ENCODE data around the gene SYT13.

SYT13 gene, protein sequence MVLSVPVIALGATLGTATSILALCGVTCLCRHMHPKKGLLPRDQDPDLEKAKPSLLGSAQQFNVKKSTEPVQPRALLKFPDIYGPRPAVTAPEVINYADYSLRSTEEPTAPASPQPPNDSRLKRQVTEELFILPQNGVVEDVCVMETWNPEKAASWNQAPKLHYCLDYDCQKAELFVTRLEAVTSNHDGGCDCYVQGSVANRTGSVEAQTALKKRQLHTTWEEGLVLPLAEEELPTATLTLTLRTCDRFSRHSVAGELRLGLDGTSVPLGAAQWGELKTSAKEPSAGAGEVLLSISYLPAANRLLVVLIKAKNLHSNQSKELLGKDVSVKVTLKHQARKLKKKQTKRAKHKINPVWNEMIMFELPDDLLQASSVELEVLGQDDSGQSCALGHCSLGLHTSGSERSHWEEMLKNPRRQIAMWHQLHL

DNA sequence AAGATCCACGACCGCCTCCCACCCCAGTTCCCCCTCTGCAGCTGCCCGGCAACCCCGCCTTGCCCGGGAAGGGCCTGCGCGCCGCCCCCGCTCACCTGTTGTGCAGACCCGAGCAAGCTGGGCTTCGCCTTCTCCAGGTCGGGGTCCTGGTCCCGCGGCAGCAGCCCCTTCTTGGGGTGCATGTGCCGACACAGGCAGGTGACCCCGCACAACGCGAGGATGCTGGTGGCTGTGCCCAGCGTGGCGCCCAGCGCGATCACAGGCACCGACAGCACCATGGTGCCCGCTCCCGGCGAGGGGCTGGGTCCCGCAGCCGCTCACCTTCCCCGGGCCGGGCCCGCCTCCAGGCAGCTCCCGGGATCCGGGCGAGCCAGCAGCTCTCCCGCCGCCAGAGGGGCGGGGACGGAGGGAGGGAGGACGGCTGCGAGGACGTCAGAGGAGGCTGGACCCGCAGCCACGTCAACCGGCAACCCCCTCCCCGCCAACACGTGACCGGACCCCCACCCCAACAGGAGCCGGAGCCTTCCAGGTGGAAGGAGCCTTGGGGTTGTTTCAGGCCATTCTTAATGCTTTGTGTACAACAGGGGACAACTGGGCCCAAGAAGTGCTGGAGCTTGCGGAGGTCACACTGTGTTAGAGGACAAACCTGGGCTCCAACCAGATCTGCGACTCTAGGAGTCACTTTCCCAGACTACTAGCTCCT is at the start of gene SYT13:
SYT13 (minus strand) TSS at position 412 of the 703 bp plus-strand sequence; CDS start at position 278, 134 bp downstream.
- no peak for TF ChIP-seq CTCF (conservative IDR thresholded peaks at IDR 0.05; ENCODE audit: control insufficient read depth, insufficient read depth, low read depth, low read length)
- DNase-seq (ENCODE audit: low read depth): no peak
- no peak within 1 kb of the TSS for H3K4me3 ChIP-seq (ENCODE audit: control insufficient read depth, low read depth, low read length)

GRCh38 chr11:45335434-45335833 is 49.3 kb upstream of the SYT13 start:
- no peak for DNase-seq (ENCODE audit: low read depth)
- no peak overlapping the region for H3K4me3 ChIP-seq (ENCODE audit: control insufficient read depth, low read depth, low read length)
- no peak for TF ChIP-seq CTCF (conservative IDR thresholded peaks at IDR 0.05; ENCODE audit: control insufficient read depth, insufficient read depth, low read depth, low read length)

DNA sequence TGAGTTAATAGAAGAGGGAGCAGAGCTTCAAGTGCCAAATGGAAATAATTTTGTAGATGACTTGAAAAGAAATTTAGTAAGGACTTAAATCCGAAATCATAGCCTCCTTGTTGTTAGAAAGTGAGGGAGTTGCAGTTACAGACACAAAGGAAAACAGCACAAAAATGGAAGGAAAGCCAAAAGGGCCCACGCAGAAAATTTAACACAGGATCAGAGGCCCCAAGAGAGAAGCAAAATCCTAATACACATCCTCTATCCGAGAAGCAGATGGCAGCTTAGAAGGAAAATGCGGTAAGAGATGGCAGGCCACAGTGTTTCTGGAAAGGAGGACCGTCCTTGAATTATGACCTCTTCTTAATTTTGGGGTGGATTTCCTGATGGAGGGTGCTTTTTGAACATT is 48.7 kb upstream of the SYT13 start:
- no peak for TF ChIP-seq CTCF (conservative IDR thresholded peaks at IDR 0.05; ENCODE audit: control insufficient read depth, insufficient read depth, low read depth, low read length)
- no peak for DNase-seq (ENCODE audit: low read depth)
- H3K4me3 ChIP-seq (ENCODE audit: control insufficient read depth, low read depth, low read length): no peak overlapping the region

GRCh38 chr11:45334410-45334809 is 48.3 kb upstream of the SYT13 start:
- no peak for DNase-seq (ENCODE audit: low read depth)
- TF ChIP-seq CTCF (conservative IDR thresholded peaks at IDR 0.05; ENCODE audit: control insufficient read depth, insufficient read depth, low read depth, low read length): no peak
- no peak overlapping the region for H3K4me3 ChIP-seq (ENCODE audit: control insufficient read depth, low read depth, low read length)

DNA sequence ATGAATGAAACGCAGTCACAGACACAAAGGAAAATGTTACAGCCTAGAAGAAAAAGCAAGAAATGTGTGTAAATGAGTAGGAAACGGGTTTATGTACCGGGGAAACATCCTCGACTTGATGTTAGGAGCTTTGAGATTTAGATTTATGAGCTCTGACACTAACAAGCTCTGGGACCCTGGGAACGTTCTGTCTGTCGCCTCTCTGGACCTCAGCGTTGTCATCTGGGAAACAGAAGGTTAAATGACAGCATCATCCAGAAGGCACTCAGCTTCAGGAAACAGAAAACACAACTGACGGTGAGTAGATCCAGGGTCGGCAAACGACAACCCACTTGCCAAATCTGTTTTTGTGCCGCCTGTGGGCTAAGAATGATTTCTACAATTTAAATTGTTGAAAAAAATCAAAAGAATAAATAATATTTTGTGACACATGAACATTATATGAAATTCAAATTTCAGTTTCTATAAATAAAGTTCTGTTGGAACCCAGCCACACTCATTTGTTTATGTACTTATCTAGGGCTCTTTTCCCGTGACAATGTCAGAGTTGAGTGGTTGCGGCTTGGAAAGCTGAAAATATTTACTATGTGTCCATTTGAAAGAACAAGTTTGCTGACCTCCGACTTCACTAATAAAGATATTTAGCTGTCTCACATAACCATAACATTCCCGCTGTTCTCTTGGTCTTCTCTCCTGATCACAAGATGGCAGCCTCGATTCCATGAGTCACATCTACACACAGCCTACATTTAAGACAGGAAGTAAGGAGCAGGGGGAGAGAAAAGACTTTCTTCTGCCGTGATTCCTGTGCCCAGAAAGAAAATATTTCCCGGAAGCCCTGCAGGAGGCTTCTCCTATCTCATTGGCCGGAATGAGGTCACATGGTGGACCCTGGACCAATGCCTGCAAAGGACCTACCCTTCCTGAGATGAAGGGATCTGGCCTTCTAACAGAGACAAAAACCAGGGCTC is 47.1 kb upstream of the SYT13 start:
- no peak for TF ChIP-seq CTCF (conservative IDR thresholded peaks at IDR 0.05; ENCODE audit: control insufficient read depth, insufficient read depth, low read depth, low read length)
- H3K4me3 ChIP-seq (ENCODE audit: control insufficient read depth, low read depth, low read length): no peak overlapping the region
- peak; percentile 56 for DNase-seq (ENCODE audit: low read depth)

DNA sequence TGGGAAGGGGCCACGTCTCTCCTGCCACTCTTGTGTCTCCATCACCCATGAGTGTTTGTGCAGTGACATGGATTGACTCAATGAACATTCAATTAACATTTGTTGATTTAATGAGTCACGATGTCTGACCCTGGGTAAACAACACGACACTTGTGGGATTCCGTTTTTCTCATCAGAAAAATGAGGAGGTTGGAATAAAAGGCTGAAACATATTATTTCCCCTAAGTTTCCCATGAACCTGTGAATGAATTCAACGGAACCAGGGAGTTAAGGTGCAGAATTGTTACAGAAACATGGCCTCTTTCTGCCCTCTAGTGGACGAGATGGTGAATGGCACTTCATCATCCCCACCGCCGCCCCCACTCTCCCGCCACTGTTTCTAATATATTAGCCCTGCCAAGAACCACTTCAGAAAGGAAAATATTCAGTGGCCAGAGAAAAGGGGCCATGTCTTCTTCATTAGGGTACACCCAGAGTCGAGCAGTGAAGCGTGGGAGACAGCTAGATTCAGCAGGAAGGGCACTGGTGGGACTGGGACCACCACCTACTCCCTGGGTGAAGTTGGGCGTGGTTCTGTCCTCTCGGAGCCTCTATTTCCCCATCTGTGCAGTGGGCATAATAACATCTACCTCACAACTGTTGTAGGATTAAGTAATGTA is 46.3 kb upstream of the SYT13 start:
- H3K4me3 ChIP-seq (ENCODE audit: control insufficient read depth, low read depth, low read length): no peak overlapping the region
- peak; percentile 61 for TF ChIP-seq CTCF (conservative IDR thresholded peaks at IDR 0.05; ENCODE audit: control insufficient read depth, insufficient read depth, low read depth, low read length)
- peak; percentile 41 for DNase-seq (ENCODE audit: low read depth)

Data from fibroblast of mammary gland (primary cell).